ENCODE results near the gene CWF19L2.

DNA sequence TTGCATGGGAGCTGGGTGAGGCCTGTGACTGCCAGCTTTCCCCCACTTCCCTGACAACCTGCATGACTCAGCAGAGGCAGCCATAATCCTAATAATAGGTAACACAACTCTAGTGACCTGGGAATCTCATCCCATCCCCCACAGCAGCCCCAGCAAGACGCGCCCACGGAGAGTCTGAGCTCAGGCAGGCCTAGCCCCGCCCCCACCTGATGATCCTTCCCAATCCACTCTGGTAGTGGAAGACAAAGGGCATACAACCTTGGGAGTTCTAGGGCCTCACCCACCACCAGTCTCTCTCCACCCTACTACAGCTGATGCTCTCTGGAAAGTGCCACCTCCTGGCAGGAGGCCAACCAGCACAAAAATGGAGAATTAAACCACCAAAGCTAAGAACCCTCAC lies 60.3 kb downstream of the CWF19L2 start:
- TF ChIP-seq, protein P1, sequence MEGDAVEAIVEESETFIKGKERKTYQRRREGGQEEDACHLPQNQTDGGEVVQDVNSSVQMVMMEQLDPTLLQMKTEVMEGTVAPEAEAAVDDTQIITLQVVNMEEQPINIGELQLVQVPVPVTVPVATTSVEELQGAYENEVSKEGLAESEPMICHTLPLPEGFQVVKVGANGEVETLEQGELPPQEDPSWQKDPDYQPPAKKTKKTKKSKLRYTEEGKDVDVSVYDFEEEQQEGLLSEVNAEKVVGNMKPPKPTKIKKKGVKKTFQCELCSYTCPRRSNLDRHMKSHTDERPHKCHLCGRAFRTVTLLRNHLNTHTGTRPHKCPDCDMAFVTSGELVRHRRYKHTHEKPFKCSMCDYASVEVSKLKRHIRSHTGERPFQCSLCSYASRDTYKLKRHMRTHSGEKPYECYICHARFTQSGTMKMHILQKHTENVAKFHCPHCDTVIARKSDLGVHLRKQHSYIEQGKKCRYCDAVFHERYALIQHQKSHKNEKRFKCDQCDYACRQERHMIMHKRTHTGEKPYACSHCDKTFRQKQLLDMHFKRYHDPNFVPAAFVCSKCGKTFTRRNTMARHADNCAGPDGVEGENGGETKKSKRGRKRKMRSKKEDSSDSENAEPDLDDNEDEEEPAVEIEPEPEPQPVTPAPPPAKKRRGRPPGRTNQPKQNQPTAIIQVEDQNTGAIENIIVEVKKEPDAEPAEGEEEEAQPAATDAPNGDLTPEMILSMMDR (IDR thresholded peaks at IDR 0.05) = no peak
- TF ChIP-seq EZH2 (IDR thresholded peaks at IDR 0.05) (no peak), EZH2phosphoT487 (IDR thresholded peaks at IDR 0.05) (no peak)

Data from neural progenitor cell (in vitro differentiated cells).